Adrenal gland (tissue), 5 donors: ENCODE measurements around the gene APEX2.

Experiments
- CTCF ChIP-seq, 6 experiments: fragments of 450-650 bp in 4 of 6; fragments of 200-600 bp in 2 of 6; sonication (generic) in 1 of 6; IDR thresholded peaks; 1 replicate in 5 of 6; 2 replicates in 1 of 6; pipeline versions ENCODE4 v1.5.1 to v1.8.0; 2016 to 2021; ENCODE audit warnings: antibody characterized with exemption in 6 of 6, mild to moderate bottlenecking in 2 of 6, moderate library complexity in 1 of 6
- POLR2A ChIP-seq, 2 donors: fragments of 450-650 bp; IDR thresholded peaks; one replicate each; pipeline ENCODE4 v1.6.1; 2017; ENCODE audit warnings: antibody characterized with exemption in 2 of 2, mild to moderate bottlenecking in 2 of 2, moderate library complexity in 1 of 2
- donor health status: DM: no; HTN: no; CAD: no.

GRCh38 chrX:54999717-55000598 lies at the start of gene APEX2:
- TF ChIP-seq CTCF (IDR thresholded peaks at IDR 0.05) (no peak), POLR2A (IDR thresholded peaks at IDR 0.05) (peak; percentile 50 to 74)
